Activated CD8-positive, alpha-beta T cell treated with anti-CD3 and anti-CD28 coated beads for 36 hours (primary cell): ENCODE measurements around the gene PBOV1. TPM values are rescaled to one million over a fixed set of nuclear protein-coding genes. Genes with fewer than 3 reads are reported as not detected.

Experiments used
- ATAC-seq: fragments of 200-7000 bp; cut with Tn5 transposase; one replicate; pipeline ENCODE4 v1.10.0; 2021; ENCODE audit warnings: mild to moderate bottlenecking, moderate library complexity
- CTCF ChIA-PET: fragments of 350-600 bp; sonication (Branson Sonifier 250); formaldehyde crosslinking; loops from one replicate; lab custom pipeline; 2021; ENCODE audit warnings: antibody characterized with exemption; lab: Charles Lee
- POLR2A ChIA-PET: fragments of 350-600 bp; sonication (Branson Sonifier 250); formaldehyde crosslinking; loops from one replicate; lab custom pipeline; 2021; ENCODE audit warnings: antibody characterized with exemption; lab: Charles Lee
- DNase-seq: peaks from one replicate; pipeline ENCODE4 v3.0.0-alpha.2; 2020
- H3K27ac Mint-ChIP-seq: one replicate; pipeline ENCODE4 v1.8.0; 2021; ENCODE audit warnings: mild to moderate bottlenecking, mixed read lengths
- H3K27me3 Mint-ChIP-seq: one replicate; pipeline ENCODE4 v1.8.0; 2021; ENCODE audit warnings: mixed read lengths
- H3K36me3 Mint-ChIP-seq: one replicate; pipeline ENCODE4 v1.8.0; 2021; ENCODE audit warnings: low read depth, mixed read lengths
- H3K4me1 Mint-ChIP-seq: one replicate; pipeline ENCODE4 v1.8.0; 2021; ENCODE audit warnings: low read depth, mixed read lengths
- H3K4me3 Mint-ChIP-seq: one replicate; pipeline ENCODE4 v1.8.0; 2021; ENCODE audit warnings: mild to moderate bottlenecking, moderate library complexity, mixed read lengths
- H3K9me3 Mint-ChIP-seq: one replicate; pipeline ENCODE4 v1.8.0; 2021; ENCODE audit warnings: mixed read lengths
- intact Hi-C: fragments of 100-400 bp; cut with micrococcal nuclease; formaldehyde crosslinking; loops from one replicate; pipeline ENCODE4 v1.10.0; 2022
- total RNA-seq, 2 experiments: library from RNA; stranded (reverse); gene quantifications; one replicate each; pipeline ENCODE4 v1.2.3, GENCODE V29; 2021
- TF ChIP-seq, protein P1 (sequence below): fragments of 200-600 bp; IDR thresholded peaks from one replicate; pipeline ENCODE4 v1.8.0; 2022; ENCODE audit warnings: antibody characterized with exemption, mild to moderate bottlenecking

The PBOV1 gene
- total RNA-seq, 2 experiments from 2014 or later, result not detected

DNA sequence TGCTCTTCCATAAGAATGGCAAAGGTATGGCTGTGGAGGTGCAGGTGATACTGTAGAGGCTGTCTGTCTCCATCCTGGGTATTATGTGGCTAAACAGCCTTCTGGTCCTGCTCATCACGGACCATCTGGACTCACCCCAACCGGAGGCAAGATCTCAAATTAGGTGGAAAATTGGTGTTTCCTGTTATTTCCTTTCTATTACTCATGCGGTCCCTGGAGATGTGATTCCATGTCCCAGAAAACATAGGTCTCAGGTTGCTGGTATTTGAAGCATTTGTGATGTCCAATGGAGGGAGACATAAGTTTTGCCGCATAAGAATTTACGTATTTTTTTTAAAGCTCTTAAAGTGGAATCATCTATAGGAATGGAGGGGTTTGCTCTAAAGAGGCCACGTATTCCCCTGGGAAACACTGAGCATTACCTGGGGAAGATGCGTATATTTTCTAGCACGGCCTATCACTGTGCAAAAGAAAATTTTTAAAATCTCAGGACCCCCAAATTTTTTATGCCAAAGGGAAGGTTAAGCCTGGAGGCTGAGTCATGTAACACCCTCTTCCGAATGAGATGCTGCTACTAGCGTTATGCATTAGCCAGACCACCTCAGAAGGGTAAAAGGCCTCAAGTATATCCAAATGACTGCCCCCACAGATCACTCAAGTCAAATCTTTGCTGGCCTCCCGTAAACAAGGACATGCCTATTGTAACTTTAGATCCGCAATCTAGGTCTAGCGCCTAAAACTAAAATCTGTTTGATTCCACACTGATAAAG, 22.4 kb upstream of the PBOV1 start:
- peaks cover 3% of the 10 kb centered on the region for H3K27me3 Mint-ChIP-seq
- H3K4me3 Mint-ChIP-seq, result no peak overlapping the region
- no peaks in the 10 kb centered on the region for H3K4me1 Mint-ChIP-seq
- H3K27ac Mint-ChIP-seq, result no peak overlapping the region
- TF ChIP-seq, protein P1, sequence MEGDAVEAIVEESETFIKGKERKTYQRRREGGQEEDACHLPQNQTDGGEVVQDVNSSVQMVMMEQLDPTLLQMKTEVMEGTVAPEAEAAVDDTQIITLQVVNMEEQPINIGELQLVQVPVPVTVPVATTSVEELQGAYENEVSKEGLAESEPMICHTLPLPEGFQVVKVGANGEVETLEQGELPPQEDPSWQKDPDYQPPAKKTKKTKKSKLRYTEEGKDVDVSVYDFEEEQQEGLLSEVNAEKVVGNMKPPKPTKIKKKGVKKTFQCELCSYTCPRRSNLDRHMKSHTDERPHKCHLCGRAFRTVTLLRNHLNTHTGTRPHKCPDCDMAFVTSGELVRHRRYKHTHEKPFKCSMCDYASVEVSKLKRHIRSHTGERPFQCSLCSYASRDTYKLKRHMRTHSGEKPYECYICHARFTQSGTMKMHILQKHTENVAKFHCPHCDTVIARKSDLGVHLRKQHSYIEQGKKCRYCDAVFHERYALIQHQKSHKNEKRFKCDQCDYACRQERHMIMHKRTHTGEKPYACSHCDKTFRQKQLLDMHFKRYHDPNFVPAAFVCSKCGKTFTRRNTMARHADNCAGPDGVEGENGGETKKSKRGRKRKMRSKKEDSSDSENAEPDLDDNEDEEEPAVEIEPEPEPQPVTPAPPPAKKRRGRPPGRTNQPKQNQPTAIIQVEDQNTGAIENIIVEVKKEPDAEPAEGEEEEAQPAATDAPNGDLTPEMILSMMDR, result no peak
- CTCF ChIA-PET, result interaction anchor here (1.3 kb wide), 1 partner anchor 125 kb away, joined by 5 read pairs; no protein-coding TSS in a partner anchor
- ATAC-seq, result no peak
- POLR2A ChIA-PET, result no interaction called here
- no peak for DNase-seq
- H3K9me3 Mint-ChIP-seq, result no peaks in the 10 kb centered on the region
- intact Hi-C loops, result no loop called here
- no peaks in the 10 kb centered on the region for H3K36me3 Mint-ChIP-seq

DNA sequence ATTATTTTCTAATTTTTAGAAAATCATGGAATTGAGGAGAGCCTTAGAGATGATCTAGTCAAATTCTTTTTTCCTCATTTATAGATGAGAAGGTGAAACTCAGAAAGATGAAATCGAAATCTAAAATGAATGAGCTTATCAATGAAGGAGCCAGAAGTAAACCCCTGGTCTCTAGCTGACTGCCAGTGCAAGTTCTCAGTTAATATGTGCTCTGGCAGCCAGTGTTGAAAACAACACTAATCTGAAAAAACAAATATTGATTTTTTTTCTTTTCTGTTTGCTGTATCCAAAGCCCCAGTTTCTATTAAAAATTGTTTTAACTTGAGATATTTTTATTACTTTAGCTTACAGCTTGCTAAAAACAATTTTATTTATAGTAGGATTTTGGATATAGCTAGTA, 21.5 kb upstream of the PBOV1 start:
- H3K4me3 Mint-ChIP-seq, result no peak overlapping the region
- intact Hi-C loops, result no loop called here
- no peaks in the 10 kb centered on the region for H3K36me3 Mint-ChIP-seq
- H3K9me3 Mint-ChIP-seq, result no peaks in the 10 kb centered on the region
- H3K27ac Mint-ChIP-seq, result no peak overlapping the region
- H3K4me1 Mint-ChIP-seq, result no peaks in the 10 kb centered on the region
- ATAC-seq (no peak), DNase-seq (no peak)
- CTCF ChIA-PET, result no interaction called here
- TF ChIP-seq, protein P1, result no peak
- peaks cover 3% of the 10 kb centered on the region for H3K27me3 Mint-ChIP-seq
- POLR2A ChIA-PET, result no interaction called here

DNA sequence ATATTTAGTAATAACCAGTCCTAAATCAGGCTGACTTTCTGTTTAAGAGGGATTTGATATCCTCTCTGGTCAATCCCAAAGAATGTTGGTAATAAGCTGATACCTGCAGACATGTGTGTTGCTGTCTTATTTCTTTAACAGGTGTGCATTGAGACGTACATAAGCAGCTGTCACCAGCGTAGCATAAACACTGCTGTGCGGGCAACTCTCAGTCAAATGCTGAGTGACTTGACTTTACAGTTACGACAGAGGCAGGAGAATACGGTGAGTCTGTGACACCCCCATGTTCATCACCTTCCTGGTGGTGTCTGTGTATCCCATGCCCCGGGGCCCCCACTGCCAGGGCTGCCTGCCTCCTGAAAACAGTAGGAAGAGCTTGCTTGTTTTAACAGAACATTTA, 20.1 kb upstream of the PBOV1 start:
- Mint-ChIP-seq H3K9me3 (no peaks in the 10 kb centered on the region), H3K27ac (no peak overlapping the region), H3K4me1 (no peaks in the 10 kb centered on the region), H3K27me3 (peaks cover 3% of the 10 kb centered on the region), H3K4me3 (no peak overlapping the region), H3K36me3 (no peaks in the 10 kb centered on the region)
- no peak for ATAC-seq
- CTCF ChIA-PET, result no interaction called here
- POLR2A ChIA-PET, result no interaction called here
- TF ChIP-seq, protein P1, result no peak
- intact Hi-C loops, result no loop called here
- no peak for DNase-seq

DNA sequence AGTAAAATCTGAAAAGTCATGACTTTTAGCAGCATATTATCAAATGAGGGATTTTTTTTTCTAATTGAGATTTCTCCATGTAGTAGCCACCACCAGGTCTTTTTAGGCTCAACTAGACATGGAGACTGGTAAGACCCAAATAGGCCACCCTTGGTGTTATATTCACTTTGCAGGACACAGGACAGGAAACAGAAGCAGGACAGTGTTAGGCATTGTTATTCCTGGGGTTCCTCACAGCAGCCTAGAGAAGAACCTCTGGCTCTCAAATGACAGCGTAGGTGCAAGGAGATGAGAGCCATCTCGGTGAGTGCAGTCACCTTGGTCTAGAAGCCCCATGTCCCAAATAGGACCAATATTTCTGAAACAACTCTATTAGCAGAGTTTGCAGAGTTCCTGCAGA, 19.2 kb upstream of the PBOV1 start:
- no peaks in the 10 kb centered on the region for H3K9me3 Mint-ChIP-seq
- H3K27me3 Mint-ChIP-seq, result no peaks in the 10 kb centered on the region
- H3K4me3 Mint-ChIP-seq, result no peak overlapping the region
- DNase-seq (no peak), ATAC-seq (no peak)
- ChIA-PET CTCF (interaction anchor here (1.1 kb wide), 1 partner anchor 121 kb away, joined by 3 read pairs; no protein-coding TSS in a partner anchor), POLR2A (no interaction called here)
- TF ChIP-seq, protein P1, result no peak
- intact Hi-C loops, result no loop called here
- no peaks in the 10 kb centered on the region for H3K36me3 Mint-ChIP-seq
- H3K27ac Mint-ChIP-seq, result no peak overlapping the region
- no peaks in the 10 kb centered on the region for H3K4me1 Mint-ChIP-seq

DNA sequence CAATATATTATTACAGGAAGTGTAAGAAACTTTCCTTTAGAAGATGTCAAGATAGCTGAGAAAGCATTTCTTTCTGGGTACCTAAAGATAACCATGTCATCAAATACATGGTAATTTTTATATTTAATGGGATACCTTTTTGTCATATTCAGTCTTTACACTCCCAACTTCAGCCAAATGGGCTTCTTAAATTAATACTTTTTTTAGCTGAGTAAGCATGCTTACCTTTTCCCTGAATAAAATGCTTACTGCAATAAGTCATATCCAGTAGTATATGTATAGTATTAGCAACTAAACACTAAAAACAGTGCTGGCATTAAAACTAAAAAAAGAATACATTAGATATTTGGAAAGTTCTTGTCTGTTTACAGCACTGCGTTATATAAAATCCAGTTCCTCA, 17.4 kb upstream of the PBOV1 start:
- H3K36me3 Mint-ChIP-seq, result no peaks in the 10 kb centered on the region
- CTCF ChIA-PET, result no interaction called here
- no peak overlapping the region for H3K27ac Mint-ChIP-seq
- DNase-seq (no peak), ATAC-seq (no peak)
- peaks cover 3% of the 10 kb centered on the region for H3K27me3 Mint-ChIP-seq
- no peaks in the 10 kb centered on the region for H3K9me3 Mint-ChIP-seq
- TF ChIP-seq, protein P1, result no peak
- no peaks in the 10 kb centered on the region for H3K4me1 Mint-ChIP-seq
- intact Hi-C loops, result no loop called here
- H3K4me3 Mint-ChIP-seq, result no peak overlapping the region
- POLR2A ChIA-PET, result interaction anchor here (1.4 kb wide), 1 partner anchor 11 kb away, joined by 3 read pairs; no protein-coding TSS in a partner anchor
